GM12865 (cell line): ENCODE results near the gene THOC5.

ENCODE experiments used
- DNase-seq: peaks from one replicate; pipeline ENCODE4 v3.0.0; 2010; ENCODE audit warnings: low read depth
- H3K4me3 ChIP-seq: 2 replicates; pipeline ENCODE4 v1.5.1; 2011; ENCODE audit warnings: mild to moderate bottlenecking, low read depth, low read length, control low read depth
- CTCF ChIP-seq: IDR thresholded peaks from 2 replicates; pipeline ENCODE4 v1.5.1; 2011; ENCODE audit warnings: low read length, control low read depth, low read depth, inconsistent platforms; ENCODE audit not compliant: insufficient read depth; ENCODE audit errors: missing control alignments

Gene THOC5

GRCh38 chr22:29459773-29460172 is 93.8 kb downstream of the THOC5 start:
- no peak for DNase-seq
- H3K4me3 ChIP-seq, result no peak overlapping the region
- TF ChIP-seq CTCF, result no peak

- TF ChIP-seq CTCF, result no peak
- no peak for DNase-seq
- no peak overlapping the region for H3K4me3 ChIP-seq
Measured at GRCh38 chr22:29458551-29458950, 95.0 kb downstream of the THOC5 start.

- no peak overlapping the region for H3K4me3 ChIP-seq
- no peak for TF ChIP-seq CTCF
- DNase-seq, result peak; percentile 70
Measured at GRCh38 chr22:29457730-29458129, 95.8 kb downstream of the THOC5 start.

- TF ChIP-seq CTCF, result no peak
- H3K4me3 ChIP-seq, result no peak overlapping the region
- DNase-seq, result no peak
Measured at GRCh38 chr22:29456211-29456671, 97.3 kb downstream of the THOC5 start.
